ENCODE data around the gene VIPR2.
"Not testable (repeated sequence)": the region's sequence is repeated elsewhere in the genome, so short reads cannot be mapped to it uniquely, and the experiment has no call there.

VIPR2 gene

DNA sequence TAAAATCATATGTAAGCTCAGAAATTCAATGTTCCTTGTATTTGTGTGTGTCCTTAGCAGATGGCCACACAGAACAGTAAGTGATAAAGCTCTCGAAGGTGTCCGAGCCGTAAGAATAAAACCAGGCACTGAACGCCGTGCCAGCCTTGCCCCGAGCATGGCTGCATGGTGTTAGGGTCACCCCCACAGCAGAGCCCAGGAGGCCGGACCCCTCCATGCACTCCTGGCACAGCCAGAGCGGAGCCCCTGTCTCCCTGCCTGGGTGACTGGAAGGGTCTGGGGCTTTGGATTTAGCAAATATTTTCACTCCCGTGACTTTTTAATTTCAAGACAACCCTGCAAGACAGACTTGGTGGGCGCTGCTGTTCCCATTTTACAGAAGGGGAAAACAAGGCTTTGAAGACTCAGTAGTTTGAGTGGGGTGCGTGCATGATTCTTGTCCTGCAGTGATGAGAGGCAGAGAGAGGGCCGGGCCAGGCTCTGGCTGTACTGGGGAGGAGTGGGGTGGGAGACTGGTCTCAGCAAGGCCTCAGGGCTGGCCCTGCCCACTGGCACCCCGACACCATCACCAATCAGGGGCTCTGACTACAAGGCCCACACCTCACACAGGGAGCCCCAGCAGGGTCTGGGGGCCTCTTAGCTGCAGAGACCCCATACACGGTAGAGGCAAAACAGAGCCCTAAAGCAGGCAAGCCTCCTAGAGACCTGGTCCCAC lies 39.4 kb downstream of the VIPR2 start:
- TF ChIP-seq, protein P1, sequence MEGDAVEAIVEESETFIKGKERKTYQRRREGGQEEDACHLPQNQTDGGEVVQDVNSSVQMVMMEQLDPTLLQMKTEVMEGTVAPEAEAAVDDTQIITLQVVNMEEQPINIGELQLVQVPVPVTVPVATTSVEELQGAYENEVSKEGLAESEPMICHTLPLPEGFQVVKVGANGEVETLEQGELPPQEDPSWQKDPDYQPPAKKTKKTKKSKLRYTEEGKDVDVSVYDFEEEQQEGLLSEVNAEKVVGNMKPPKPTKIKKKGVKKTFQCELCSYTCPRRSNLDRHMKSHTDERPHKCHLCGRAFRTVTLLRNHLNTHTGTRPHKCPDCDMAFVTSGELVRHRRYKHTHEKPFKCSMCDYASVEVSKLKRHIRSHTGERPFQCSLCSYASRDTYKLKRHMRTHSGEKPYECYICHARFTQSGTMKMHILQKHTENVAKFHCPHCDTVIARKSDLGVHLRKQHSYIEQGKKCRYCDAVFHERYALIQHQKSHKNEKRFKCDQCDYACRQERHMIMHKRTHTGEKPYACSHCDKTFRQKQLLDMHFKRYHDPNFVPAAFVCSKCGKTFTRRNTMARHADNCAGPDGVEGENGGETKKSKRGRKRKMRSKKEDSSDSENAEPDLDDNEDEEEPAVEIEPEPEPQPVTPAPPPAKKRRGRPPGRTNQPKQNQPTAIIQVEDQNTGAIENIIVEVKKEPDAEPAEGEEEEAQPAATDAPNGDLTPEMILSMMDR (IDR thresholded peaks at IDR 0.05): no peak
- H3K4me3 ChIP-seq: no peak overlapping the region
- peak overlapping the region; percentile 71 to 77 for H3K27ac ChIP-seq
- no peaks in the 10 kb centered on the region for H3K9me3 ChIP-seq
- DNase-seq: peak in 1 of 2 donors; percentile 53
- H3K36me3 ChIP-seq: peaks cover 0 to 8% (median 6%) of the 10 kb centered on the region in 3 donors
- no peaks in the 10 kb centered on the region for H3K27me3 ChIP-seq
- peaks cover 0 to 76% (median 44%) of the 10 kb centered on the region in 4 donors for H3K4me1 ChIP-seq
- intact Hi-C loops (cut with DNase I; ENCODE audit: low total_unique reads): no loop called here

DNA sequence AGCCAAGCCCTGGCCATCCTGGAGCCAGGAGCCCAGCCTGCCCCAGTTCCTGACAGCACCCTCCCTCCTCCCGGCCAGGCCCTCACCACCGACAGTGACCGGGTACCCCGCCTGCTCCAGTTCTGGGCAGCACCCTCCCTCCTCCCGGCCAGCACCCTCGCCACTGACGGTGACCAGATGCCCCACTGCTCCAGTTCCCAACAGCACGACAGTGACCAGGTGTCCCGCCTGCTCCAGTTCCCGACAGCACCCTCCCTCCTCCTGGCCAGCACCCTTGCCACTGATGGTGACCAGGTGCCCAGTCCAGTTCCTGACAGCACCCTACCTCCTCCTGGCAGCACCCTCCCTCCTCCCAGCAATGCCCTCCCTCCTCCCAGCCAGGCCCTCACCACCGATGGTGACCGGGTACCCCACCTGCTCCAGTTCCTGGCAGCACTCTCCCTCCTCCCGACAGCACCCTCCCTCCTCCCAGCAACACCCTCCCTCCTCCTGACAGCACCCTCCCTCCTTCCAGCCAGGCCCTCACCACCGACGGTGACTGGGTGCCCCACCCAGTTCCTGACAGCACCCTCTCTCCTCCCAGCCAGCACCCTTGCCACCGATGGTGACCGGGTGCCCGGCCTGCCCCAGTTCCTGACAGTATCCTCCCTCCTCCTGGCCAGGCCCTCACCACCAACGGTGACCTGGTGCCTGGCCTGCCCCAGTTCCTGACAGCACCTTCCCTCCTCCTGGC lies 40.3 kb downstream of the VIPR2 start:
- H3K27me3 ChIP-seq: no peaks in the 10 kb centered on the region
- peaks cover 0 to 8% (median 6%) of the 10 kb centered on the region in 3 donors for H3K36me3 ChIP-seq
- TF ChIP-seq, protein P1 (IDR thresholded peaks at IDR 0.05): no peak
- DNase-seq: peak; percentile 24 to 80
- peak overlapping the region in 1 of 2 donors; percentile 13 for H3K4me3 ChIP-seq
- peak overlapping the region; percentile 71 to 77 for H3K27ac ChIP-seq
- H3K9me3 ChIP-seq: no peaks in the 10 kb centered on the region
- H3K4me1 ChIP-seq: peaks cover 0 to 80% (median 49%) of the 10 kb centered on the region in 4 donors
- intact Hi-C loops (cut with DNase I; ENCODE audit: low total_unique reads): no loop called here

DNA sequence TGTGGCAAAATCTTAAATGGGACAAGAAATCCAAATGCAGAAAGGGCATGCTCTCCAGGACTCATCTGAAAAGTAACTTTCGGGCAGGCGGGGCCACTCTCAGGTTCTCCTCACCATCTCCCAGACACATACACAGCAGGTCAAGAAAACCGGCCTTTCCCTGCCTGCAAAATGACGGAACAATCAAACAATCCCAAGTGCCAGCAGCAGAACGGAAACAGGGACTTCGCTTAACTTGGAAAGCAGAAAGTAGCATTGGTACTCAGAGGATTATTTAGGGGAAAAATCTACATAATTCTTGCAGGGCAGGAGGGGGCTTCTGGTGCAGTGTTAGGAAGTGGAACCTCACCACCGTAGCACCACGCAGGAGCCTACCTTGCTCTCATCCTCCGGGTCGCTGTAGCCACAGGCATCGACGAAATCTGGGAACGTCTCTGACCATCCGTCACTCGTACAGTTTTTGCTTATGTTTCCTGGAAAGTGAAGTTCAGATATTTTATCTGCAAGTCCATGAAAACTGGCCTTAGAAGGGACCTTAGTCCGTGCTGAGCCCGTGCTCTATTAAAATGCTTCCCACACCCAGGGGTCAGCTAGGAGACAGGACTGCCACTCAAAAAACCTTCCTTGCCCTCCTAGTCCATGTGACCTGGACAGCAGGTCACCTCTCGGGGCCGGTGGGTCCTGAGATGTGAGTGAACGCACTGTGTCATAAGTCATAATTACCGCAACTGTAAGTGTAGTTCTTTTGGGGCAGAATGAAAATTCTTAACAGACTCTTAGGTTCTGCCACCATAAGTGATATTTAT lies 41.1 kb downstream of the VIPR2 start:
- DNase-seq: peak; percentile 13 to 42
- Histone ChIP-seq H3K4me3 (peak overlapping the region in 1 of 2 donors; percentile 13), H3K9me3 (no peaks in the 10 kb centered on the region), H3K27me3 (no peaks in the 10 kb centered on the region), H3K27ac (peak overlapping the region; percentile 71 to 77), H3K4me1 (peaks cover 0 to 80% (median 50%) of the 10 kb centered on the region in 4 donors), H3K36me3 (peaks cover 0 to 8% (median 6%) of the 10 kb centered on the region in 3 donors)
- TF ChIP-seq, protein P1 (IDR thresholded peaks at IDR 0.05): no peak
- intact Hi-C loops (cut with DNase I; ENCODE audit: low total_unique reads): no loop called here

DNA sequence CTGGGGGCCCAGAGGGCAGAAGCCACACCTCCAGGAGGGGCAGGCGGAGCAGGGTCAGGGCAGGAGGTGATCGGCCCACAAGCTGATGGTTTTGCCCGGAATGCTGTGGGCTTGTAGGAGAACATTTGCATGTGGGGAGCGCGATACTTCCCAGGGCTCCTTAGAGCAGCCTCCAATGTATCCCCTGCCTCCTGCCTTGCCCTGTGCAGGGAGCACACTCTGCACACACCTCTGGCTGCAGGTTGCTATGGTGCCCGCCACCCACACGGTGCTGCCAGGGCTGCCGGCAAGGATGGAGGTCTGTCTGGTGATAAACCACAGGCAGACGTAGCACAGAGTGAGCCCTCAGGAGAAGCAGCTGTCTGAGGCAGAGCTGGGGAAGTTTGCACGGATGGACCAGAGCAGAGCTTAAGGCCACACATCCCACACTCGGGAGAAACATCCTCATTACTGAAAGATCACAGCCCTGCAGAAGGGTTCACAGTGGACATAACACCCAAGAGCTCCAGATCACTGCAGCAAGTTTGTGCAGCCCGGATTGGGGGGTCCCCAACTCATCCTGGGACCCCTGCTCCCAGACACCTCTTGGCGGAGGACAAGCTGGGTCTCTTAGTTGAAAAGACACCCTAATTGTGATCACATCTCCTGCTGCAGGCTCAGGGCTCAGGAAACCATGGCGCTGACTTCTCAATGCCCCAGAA lies 41.8 kb downstream of the VIPR2 start:
- TF ChIP-seq, protein P1 (IDR thresholded peaks at IDR 0.05): no peak
- no peaks in the 10 kb centered on the region for H3K27me3 ChIP-seq
- peak overlapping the region; percentile 71 to 77 for H3K27ac ChIP-seq
- DNase-seq: peak; percentile 12 to 54
- no peak overlapping the region for H3K4me3 ChIP-seq
- intact Hi-C loops (cut with DNase I; ENCODE audit: low total_unique reads): no loop called here
- peaks cover 0 to 8% (median 6%) of the 10 kb centered on the region in 3 donors for H3K36me3 ChIP-seq
- H3K4me1 ChIP-seq: peaks cover 0 to 80% (median 50%) of the 10 kb centered on the region in 4 donors
- H3K9me3 ChIP-seq: no peaks in the 10 kb centered on the region

DNA sequence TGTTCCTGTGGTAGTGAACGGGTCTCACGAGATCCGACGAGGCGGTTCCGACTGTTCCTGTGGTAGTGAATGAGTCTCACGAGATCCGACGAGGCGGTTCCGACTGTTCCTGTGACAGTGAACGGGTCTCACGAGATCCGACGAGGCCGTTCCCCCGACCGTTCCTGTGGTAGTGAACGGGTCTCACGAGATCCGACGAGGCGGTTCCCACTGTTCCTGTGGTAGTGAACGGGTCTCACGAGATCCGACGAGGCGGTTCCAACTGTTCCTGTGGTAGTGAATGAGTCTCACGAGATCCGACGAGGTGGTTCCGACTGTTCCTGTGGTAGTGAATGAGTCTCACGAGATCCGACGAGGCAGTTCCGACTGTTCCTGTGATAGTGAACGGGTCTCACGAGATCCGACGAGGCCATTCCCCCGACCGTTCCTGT lies 43.0 kb downstream of the VIPR2 start:
- intact Hi-C loops (cut with DNase I; ENCODE audit: low total_unique reads); H3K9me3 ChIP-seq; DNase-seq; H3K36me3 ChIP-seq; H3K4me3 ChIP-seq; H3K27me3 ChIP-seq: not testable (repeated sequence)
- H3K27ac ChIP-seq: peak overlapping the region in 1 of 2 donors; percentile 77
- peaks cover 0 to 79% (median 55%) of the 10 kb centered on the region in 4 donors for H3K4me1 ChIP-seq

DNA sequence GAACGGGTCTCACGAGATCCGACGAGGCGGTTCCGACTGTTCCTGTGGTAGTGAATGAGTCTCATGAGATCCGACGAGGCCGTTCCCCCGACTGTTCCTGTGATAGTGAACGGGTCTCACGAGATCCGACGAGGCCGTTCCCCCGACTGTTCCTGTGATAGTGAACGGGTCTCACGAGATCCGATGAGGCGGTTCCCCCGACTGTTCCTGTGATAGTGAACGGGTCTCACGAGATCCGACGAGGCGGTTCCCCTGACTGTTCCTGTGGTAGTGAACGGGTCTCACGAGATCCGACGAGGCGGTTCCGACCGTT lies 43.6 kb downstream of the VIPR2 start:
- Histone ChIP-seq H3K27ac (peak overlapping the region in 1 of 2 donors; percentile 94), H3K4me1 (peaks cover 0 to 83% (median 62%) of the 10 kb centered on the region in 4 donors)
- intact Hi-C loops (cut with DNase I; ENCODE audit: low total_unique reads); H3K4me3 ChIP-seq; H3K36me3 ChIP-seq; DNase-seq; H3K9me3 ChIP-seq; H3K27me3 ChIP-seq: not testable (repeated sequence)

DNA sequence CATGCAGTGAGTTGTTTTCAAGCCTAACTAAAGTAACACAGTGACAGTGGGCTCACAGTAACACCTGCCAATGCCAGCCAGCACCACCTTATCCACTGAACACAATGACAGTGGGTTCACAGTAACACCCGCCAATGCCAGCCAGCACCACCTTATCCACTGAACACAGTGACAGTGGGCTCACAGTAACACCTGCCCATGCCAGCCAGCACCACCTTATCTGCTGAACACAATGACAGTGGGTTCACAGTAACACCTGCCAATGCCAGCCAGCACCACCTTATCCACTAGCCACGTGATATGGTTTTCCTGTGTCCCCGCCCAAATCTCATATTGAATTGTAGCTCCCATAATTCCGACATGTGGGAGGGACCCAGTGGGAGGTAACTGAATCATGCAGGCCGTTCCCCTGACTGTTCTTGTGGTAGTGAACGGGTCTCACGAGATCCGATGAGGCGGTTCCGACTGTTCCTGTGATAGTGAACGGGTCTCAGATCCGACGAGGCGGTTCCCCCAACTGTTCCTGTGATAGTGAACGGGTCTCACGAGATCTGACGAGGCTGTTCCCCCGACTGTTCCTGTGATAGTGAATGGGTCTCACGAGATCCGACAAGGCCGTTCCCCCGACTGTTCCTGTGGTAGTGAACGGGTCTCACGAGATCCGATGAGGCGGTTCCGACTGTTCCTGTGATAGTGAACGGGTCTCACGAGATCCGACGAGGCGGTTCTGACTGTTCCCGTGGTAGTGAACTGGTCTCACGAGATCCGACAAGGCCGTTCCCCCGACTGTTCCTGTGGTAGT lies 44.2 kb downstream of the VIPR2 start:
- intact Hi-C loops (cut with DNase I; ENCODE audit: low total_unique reads); H3K36me3 ChIP-seq; H3K27me3 ChIP-seq; H3K9me3 ChIP-seq; H3K4me3 ChIP-seq; DNase-seq: not testable (repeated sequence)
- Histone ChIP-seq H3K27ac (peak overlapping the region; percentile 93 to 94), H3K4me1 (peaks cover 0 to 83% (median 67%) of the 10 kb centered on the region in 4 donors)

All from tibial artery (tissue), 4 donors.